ENCODE data around the gene HOXB7. TPM values are rescaled to one million over a fixed set of nuclear protein-coding genes. Genes with fewer than 3 reads are reported as not detected.

HOXB7 gene
- total RNA-seq, 1 donor from 2014 or later = 3.6 TPM

- Mint-ChIP-seq H3K9me3 (ENCODE audit: unreplicated experiment) (no peaks in the 10 kb centered on the region), H3K27me3 (ENCODE audit: unreplicated experiment) (peaks cover 39% of the 10 kb centered on the region), H3K27ac (ENCODE audit: unreplicated experiment) (no peak overlapping the region), H3K36me3 (ENCODE audit: low read depth, unreplicated experiment) (peaks cover 24% of the 10 kb centered on the region), H3K4me1 (ENCODE audit: unreplicated experiment) (peaks cover 73% of the 10 kb centered on the region), H3K4me3 (ENCODE audit: unreplicated experiment) (no peak overlapping the region)
- no peak for TF ChIP-seq CTCF (IDR thresholded peaks at IDR 0.05; ENCODE audit: unreplicated experiment)
- DNase-seq (ENCODE audit: low spot score) = no peak
Measured at GRCh38 chr17:48559122-48559839, 51.5 kb downstream of the HOXB7 start.

GRCh38 chr17:48558831-48559121 lies 52.0 kb downstream of the HOXB7 start:
- Mint-ChIP-seq H3K36me3 (ENCODE audit: low read depth, unreplicated experiment) (peaks cover 26% of the 10 kb centered on the region), H3K4me1 (ENCODE audit: unreplicated experiment) (peaks cover 74% of the 10 kb centered on the region), H3K9me3 (ENCODE audit: unreplicated experiment) (no peaks in the 10 kb centered on the region), H3K4me3 (ENCODE audit: unreplicated experiment) (peak overlapping the region; percentile 45), H3K27ac (ENCODE audit: unreplicated experiment) (no peak overlapping the region), H3K27me3 (ENCODE audit: unreplicated experiment) (peaks cover 39% of the 10 kb centered on the region)
- no peak for TF ChIP-seq CTCF (IDR thresholded peaks at IDR 0.05; ENCODE audit: unreplicated experiment)
- no peak for DNase-seq (ENCODE audit: low spot score)

DNA sequence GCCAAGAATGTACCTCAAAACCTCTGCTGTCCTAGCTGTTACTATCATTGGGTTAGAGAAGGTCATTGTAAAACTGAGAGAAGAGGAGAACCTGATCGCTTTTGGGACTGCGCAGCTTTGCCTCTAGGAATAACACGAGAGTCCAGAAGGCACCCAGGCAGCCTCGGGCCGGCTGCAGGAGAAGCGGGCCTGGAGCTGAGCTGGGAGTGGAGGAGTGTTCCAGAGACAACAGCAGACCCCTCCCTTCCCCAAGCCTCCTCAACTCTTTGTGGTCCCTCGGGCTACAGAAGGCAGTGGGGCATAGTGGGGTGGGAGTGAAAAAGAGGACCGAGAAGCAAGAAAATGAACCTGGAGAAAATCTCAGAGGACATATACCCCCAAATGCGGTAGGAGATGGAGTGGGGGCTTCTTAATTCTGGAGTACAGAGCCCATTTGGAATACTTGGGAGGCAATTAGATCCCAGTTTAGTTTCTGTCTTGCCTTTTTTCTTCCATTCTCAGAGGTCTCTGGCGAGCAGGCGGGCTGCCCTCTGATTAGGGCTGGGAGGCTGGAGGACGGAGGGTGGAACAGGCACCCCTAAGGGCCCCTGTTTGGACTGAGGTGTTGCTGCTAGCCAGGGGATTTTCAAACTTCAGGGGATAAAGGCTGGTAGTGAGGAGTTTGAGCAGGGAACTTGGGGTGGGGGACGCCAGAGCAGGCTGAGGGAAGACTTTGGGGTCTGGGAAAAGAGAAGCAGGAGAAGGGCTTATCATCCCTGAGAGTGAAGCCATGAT lies 52.6 kb downstream of the HOXB7 start:
- no peak for DNase-seq (ENCODE audit: low spot score)
- H3K9me3 Mint-ChIP-seq (ENCODE audit: unreplicated experiment) = no peaks in the 10 kb centered on the region
- TF ChIP-seq CTCF (IDR thresholded peaks at IDR 0.05; ENCODE audit: unreplicated experiment) = no peak
- peaks cover 71% of the 10 kb centered on the region for H3K4me1 Mint-ChIP-seq (ENCODE audit: unreplicated experiment)
- H3K4me3 Mint-ChIP-seq (ENCODE audit: unreplicated experiment) = peak overlapping the region; percentile 45
- peaks cover 40% of the 10 kb centered on the region for H3K27me3 Mint-ChIP-seq (ENCODE audit: unreplicated experiment)
- peaks cover 26% of the 10 kb centered on the region for H3K36me3 Mint-ChIP-seq (ENCODE audit: low read depth, unreplicated experiment)
- no peak overlapping the region for H3K27ac Mint-ChIP-seq (ENCODE audit: unreplicated experiment)

Small RNAs within 50 kb of the gene (microRNA-seq; reads per million reads assigned to microRNA genes)
- not detected for gene MIR196A1 (ENCODE audit: unreplicated experiment)

Other genes with a start within 250 kb of the HOXB7 start
- gene SKAP1, start 180.8 kb downstream of the HOXB7 start, total RNA-seq (ENCODE audit: unreplicated experiment) = 2.1 TPM
- gene HOXB1, start 80.0 kb downstream of the HOXB7 start, total RNA-seq (ENCODE audit: unreplicated experiment) = not detected
- 5.6 TPM for gene HOXB2, start 65.9 kb downstream of the HOXB7 start, total RNA-seq (ENCODE audit: unreplicated experiment)
- 6.5 TPM for gene HOXB4, start 32.7 kb downstream of the HOXB7 start, total RNA-seq (ENCODE audit: unreplicated experiment)
- 17.7 TPM for gene HOXB3, start 20.8 kb downstream of the HOXB7 start, total RNA-seq (ENCODE audit: unreplicated experiment)
- 0.59 TPM for gene HOXB5, start 17.2 kb downstream of the HOXB7 start, total RNA-seq (ENCODE audit: unreplicated experiment)
- 1.9 TPM for gene HOXB6, start 6.0 kb downstream of the HOXB7 start, total RNA-seq (ENCODE audit: unreplicated experiment)
- 0.15 TPM for gene HOXB8, start 4.3 kb upstream of the HOXB7 start, total RNA-seq (ENCODE audit: unreplicated experiment)
- gene HOXB9, start 15.3 kb upstream of the HOXB7 start, total RNA-seq (ENCODE audit: unreplicated experiment) = 0.49 TPM
- gene PRAC1, start 111.5 kb upstream of the HOXB7 start, total RNA-seq (ENCODE audit: unreplicated experiment) = not detected
- gene PRAC2, start 112.2 kb upstream of the HOXB7 start, total RNA-seq (ENCODE audit: unreplicated experiment) = not detected
- not detected for gene HOXB13, start 117.7 kb upstream of the HOXB7 start, total RNA-seq (ENCODE audit: unreplicated experiment)
- 0.87 TPM for gene TTLL6, start 206.2 kb upstream of the HOXB7 start, total RNA-seq (ENCODE audit: unreplicated experiment)
- 46.1 TPM for gene CALCOCO2, start 220.0 kb upstream of the HOXB7 start, total RNA-seq (ENCODE audit: unreplicated experiment)

Data from endothelial cell (in vitro differentiated cells).